ENCODE results near the gene COG2. TPM values are rescaled to one million over a fixed set of nuclear protein-coding genes. Genes with fewer than 3 reads are reported as not detected.

The COG2 gene
- total RNA-seq (2021; fragmentation: NEBNext Ultra II Directional; extraction: Animal tissue kit (Norgen Biotek cat#: 25700)), result 33.3 and 36.7 TPM in 2 replicates
- polyA plus RNA-seq (2011; rRNA removed), result 8.0 and 10.3 TPM in 2 replicates
- polyA plus RNA-seq (2011; cell fraction: cytosol; rRNA removed), result 14.5 TPM
- 18.2 TPM for polyA plus RNA-seq (2011; cell fraction: nucleus; rRNA removed)
- 17.1 to 21.3 TPM (median 20.8 TPM) in 4 replicates for polyA plus RNA-seq (2012, experiment 1 of 2)
- 5.3 TPM for polyA plus RNA-seq (2012, experiment 2 of 2)
- polyA plus RNA-seq (2013, experiment 1 of 2), result 22.1 TPM
- polyA plus RNA-seq (2013, experiment 2 of 2), result 21.2 TPM
- polyA minus RNA-seq (2011; rRNA and poly(A)+ RNA removed), result 20.2 and 24.9 TPM in 2 replicates
- polyA minus RNA-seq (2011; cell fraction: cytosol; rRNA and poly(A)+ RNA removed), result 12.0 TPM
- 29.6 TPM for polyA minus RNA-seq (2011; cell fraction: nucleus; rRNA and poly(A)+ RNA removed)
- long read RNA-seq, experiment 1, partial matches to known transcripts, result 13 of 21 reads
- long read RNA-seq, experiment 1, other reads (novel, unspliced or antisense), result 4 of 21 reads
- long read RNA-seq, experiment 2, transcript COG2-202 (18 exons, 2,921 nt), result major isoform, 12 of 16 reads
- long read RNA-seq, experiment 2, partial matches to known transcripts, result 2 of 16 reads
- long read RNA-seq, experiment 2, other reads (novel, unspliced or antisense), result 1 of 16 reads

GRCh38 chr1:230642263-230642959 lies at the start of gene COG2:
Gene COG2 (plus strand): TSS chr1:230642481. CDS start chr1:230642607, 126 bp downstream.
- Histone ChIP-seq H3K4me1 (replicated peaks in 1 of 4; ENCODE audit: control insufficient read depth in 3 of 4, insufficient read depth in 4 of 4, low read length in 3 of 4) (peaks cover 0 to 6% (median 0%) of the 10 kb centered on the region in 4 experiments; a peak in 1 of 7 replicates), H2BK5ac (ENCODE audit: low read depth, low read length) (peak within 1 kb of the TSS; percentile 72; the same call in 1 of the 2 replicates), H3K27ac (ENCODE audit: low read depth, low read length) (peak within 1 kb of the TSS; percentile 70), H3K4me3 (ENCODE audit: extremely low read depth in 1 of 4, insufficient read depth in 2 of 4, low read depth in 3 of 4, low read length in 4 of 4) (peak within 1 kb of the TSS; percentile 70 to 98 (median 90)), H3K79me2 (ENCODE audit: control insufficient read depth in 1 of 2, insufficient read depth in 2 of 2, low read length in 2 of 2) (peaks cover 14 to 48% of the 10 kb centered on the region in 2 experiments), H2AFZ (ENCODE audit: low read length) (peak within 1 kb of the TSS; percentile 99), H3K23me2 (ENCODE audit: low read depth, low read length) (peaks cover 2% of the 10 kb centered on the region; the same call in 1 of the 2 replicates), H3K36me3 (ENCODE audit: control insufficient read depth in 2 of 4, insufficient read depth in 4 of 4, low read length in 3 of 4) (no peaks in the 10 kb centered on the region), H3K79me1 (ENCODE audit: low read depth, low read length) (peaks cover 8% of the 10 kb centered on the region), H2BK20ac (ENCODE audit: low read length) (no peak within 1 kb of the TSS), H3K9ac (replicated peaks in 1 of 4; ENCODE audit: extremely low read depth in 1 of 4, low read depth in 3 of 4, low read length in 3 of 4) (peak within 1 kb of the TSS; percentile 68 to 75 (median 72); a peak in 6 of 7 replicates), H3K14ac (ENCODE audit: insufficient read length) (no peak within 1 kb of the TSS), H3K9me3 (ENCODE audit: insufficient read depth in 2 of 2, low read depth in 1 of 2, low read length in 1 of 2) (no peaks in the 10 kb centered on the region), H3K27me3 (replicated peaks in 1 of 4; ENCODE audit: control insufficient read depth in 3 of 4, extremely low read depth in 1 of 4, insufficient read depth in 3 of 4, low read length in 3 of 4) (no peaks in the 10 kb centered on the region), H4K91ac (replicated peaks; ENCODE audit: insufficient read length, low read length) (peak within 1 kb of the TSS; percentile 4), H3K4ac (replicated peaks; ENCODE audit: insufficient read length, low read depth, low read length) (no peak within 1 kb of the TSS), H3K23ac (ENCODE audit: insufficient read length) (no peak within 1 kb of the TSS), H3K4me2 (ENCODE audit: insufficient read depth in 1 of 2, low read depth in 2 of 2, low read length in 2 of 2) (peak within 1 kb of the TSS; percentile 75 to 85), H3K18ac (ENCODE audit: extremely low read depth, low read length) (peak within 1 kb of the TSS; percentile 94), H2BK12ac (ENCODE audit: low read depth, low read length) (peak within 1 kb of the TSS; percentile 60; the same call in 1 of the 2 replicates), H4K5ac (ENCODE audit: insufficient read length, low read depth, low read length) (peak within 1 kb of the TSS; percentile 85), H2BK15ac (ENCODE audit: low read length) (peak within 1 kb of the TSS; percentile 83; the same call in 1 of the 2 replicates), H4K20me1 (replicated peaks in 1 of 2; ENCODE audit: control insufficient read depth in 1 of 2, insufficient read depth in 2 of 2, low read length in 2 of 2) (peaks cover 8 to 14% of the 10 kb centered on the region in 2 experiments), H3K56ac (replicated peaks; ENCODE audit: insufficient read length, low read depth, low read length) (no peak within 1 kb of the TSS), H2BK120ac (replicated peaks; ENCODE audit: low read depth, low read length) (no peak within 1 kb of the TSS), H2AK5ac (ENCODE audit: low read depth, low read length) (no peak within 1 kb of the TSS), H4K8ac (ENCODE audit: extremely low read depth, insufficient read depth, low read length) (peak within 1 kb of the TSS; percentile 92)
- CTCF ChIA-PET (ENCODE audit: partially characterized antibody), result interaction anchor here (0.5 to 3.2 kb wide), 54 partner anchors 8 to 603 kb away, joined by 3 to 14 read pairs (median 4); no protein-coding TSS in a partner anchor
- FAIRE-seq (no peak), DNase-seq (ENCODE audit: low read depth in 1 of 2, low spot score in 2 of 2) (peak; percentile 90 to 100)
- POLR2A ChIA-PET (ENCODE audit: partially characterized antibody), result interaction anchor here (0.6 to 1.6 kb wide), 9 partner anchors 9 to 1151 kb away, joined by 3 to 5 read pairs (median 3); partner anchors contain the start of genes CAPN9 and PGBD5
- WGBS, 2 experiments (ENCODE audit: extremely low coverage in 1 of 2, insufficient coverage in 1 of 2, insufficient read length in 1 of 2, insufficient replicate concordance in 2 of 2, low coverage in 1 of 2, low lambda C conversion rate in 2 of 2, missing lambda C conversion rate in 1 of 2), result 2% methylated on average over 62 of the region's 62 CpGs; no CpG with 5 or more reads in 1 of the 2 experiments
- TF ChIP-seq E2F6 (IDR thresholded peaks at IDR 0.05) (0 out of 2 replicates have a peak, but pooled peaks have one; percentile 2), CREB1 (IDR thresholded peaks at IDR 0.05) (peak; percentile 27; the same call in 1 of the 2 replicates), SIN3A (conservative IDR thresholded peaks at IDR 0.05 in 1 of 2, IDR thresholded peaks at IDR 0.05 in 1 of 2; ENCODE audit: low read depth in 1 of 2, low read length in 2 of 2) (0 out of 4 replicates have a peak, but pooled peaks of 1 of the 2 experiments have one; percentile 63), POLR2AphosphoS5 (IDR thresholded peaks at IDR 0.05; ENCODE audit: low read depth, low read length) (peak; percentile 48; the same call in 1 of the 2 replicates), SAP30 (IDR thresholded peaks at IDR 0.05; ENCODE audit: insufficient read depth, insufficient replicate concordance, low read length) (peak; percentile 65), MAFK (IDR thresholded peaks at IDR 0.05; ENCODE audit: low read depth, low read length) (no peak), TAF1 (IDR thresholded peaks at IDR 0.05; ENCODE audit: low read depth, low read length) (peak; percentile 84), POLR2A (IDR thresholded peaks at IDR 0.05; ENCODE audit: control extremely low read depth in 1 of 2, low read depth in 2 of 2, low read length in 2 of 2) (peak; percentile 76 to 91)

Data from H1 (cell line).